GM23338 (cell line): Measurements from ENCODE around the gene PMVK. TPM values are rescaled to one million over a fixed set of nuclear protein-coding genes. Genes with fewer than 3 reads are reported as not detected.

Source experiments
- ATAC-seq: fragments of 200-7000 bp; cut with Tn5 transposase; 3 replicates; pipeline ENCODE4 v1.9.1; 2020
- DNase-seq: peaks from one replicate; pipeline ENCODE4 v3.0.0-alpha.2; 2015; ENCODE audit warnings: low spot score
- H2AFZ ChIP-seq: fragments of 200-600 bp; sonication (generic); 2 replicates; pipeline ENCODE4 v1.8.0; 2016; ENCODE audit warnings: antibody characterized with exemption, mild to moderate bottlenecking, moderate library complexity
- H3F3A ChIP-seq: fragments of 200-600 bp; sonication (generic); replicated peaks from 2 replicates; pipeline ENCODE4 v1.8.0; 2017; ENCODE audit warnings: antibody characterized with exemption, mixed run types, low read depth
- H3K27ac ChIP-seq: fragments of 200-600 bp; sonication (generic); 2 replicates; pipeline ENCODE4 v1.6.1; 2016; ENCODE audit warnings: low read depth
- H3K27me3 ChIP-seq: fragments of 200-600 bp; sonication (generic); 2 replicates; pipeline ENCODE4 v1.8.0; 2016; ENCODE audit warnings: mild to moderate bottlenecking, mixed run types, moderate library complexity; ENCODE audit not compliant: insufficient read depth
- H3K36me3 ChIP-seq: fragments of 200-600 bp; sonication (generic); 2 replicates; pipeline ENCODE4 v1.8.0; 2016; ENCODE audit warnings: mild to moderate bottlenecking; ENCODE audit not compliant: insufficient read depth
- H3K4me1 ChIP-seq: fragments of 200-600 bp; sonication (generic); 2 replicates; pipeline ENCODE4 v1.8.0; 2016; ENCODE audit warnings: mild to moderate bottlenecking, moderate library complexity; ENCODE audit not compliant: insufficient read depth
- H3K4me2 ChIP-seq: fragments of 200-600 bp; sonication (generic); 2 replicates; pipeline ENCODE4 v1.7.1; 2017; ENCODE audit warnings: mixed run types
- H3K4me3 ChIP-seq: fragments of 200-600 bp; sonication (generic); 2 replicates; pipeline ENCODE4 v1.6.1; 2016; ENCODE audit warnings: mixed run types
- H3K79me2 ChIP-seq: fragments of 200-600 bp; sonication (generic); replicated peaks from 2 replicates; pipeline ENCODE4 v1.8.0; 2017; ENCODE audit warnings: mild to moderate bottlenecking; ENCODE audit not compliant: insufficient read depth
- H3K9me2 ChIP-seq: fragments of 200-600 bp; sonication (generic); 2 replicates; pipeline ENCODE4 v1.8.0; 2017; ENCODE audit not compliant: insufficient read depth
- H4K20me1 ChIP-seq: fragments of 200-600 bp; sonication (generic); replicated peaks from 2 replicates; pipeline ENCODE4 v1.8.0; 2017; ENCODE audit warnings: mild to moderate bottlenecking; ENCODE audit not compliant: insufficient read depth
- H3K27ac Mint-ChIP-seq: 2 replicates; pipeline ENCODE4 v1.8.0; 2020; ENCODE audit warnings: inconsistent platforms, mild to moderate bottlenecking, moderate library complexity, mixed read lengths
- H3K27me3 Mint-ChIP-seq: 3 replicates; pipeline ENCODE4 v1.8.0; 2022; ENCODE audit warnings: low read depth, mild to moderate bottlenecking, moderate library complexity, mixed read lengths, inconsistent platforms; ENCODE audit not compliant: insufficient read depth, poor library complexity
- H3K36me3 Mint-ChIP-seq: 3 replicates; pipeline ENCODE4 v1.8.0; 2021; ENCODE audit warnings: low read depth, mild to moderate bottlenecking, inconsistent platforms, moderate library complexity, mixed read lengths
- H3K4me1 Mint-ChIP-seq: 3 replicates; pipeline ENCODE4 v1.8.0; 2020; ENCODE audit warnings: mild to moderate bottlenecking, inconsistent platforms, mixed read lengths
- H3K4me3 Mint-ChIP-seq: 3 replicates; pipeline ENCODE4 v1.8.0; 2021; ENCODE audit warnings: moderate library complexity, mild to moderate bottlenecking, inconsistent platforms, mixed read lengths
- H3K9me3 Mint-ChIP-seq: 3 replicates; pipeline ENCODE4 v1.8.0; 2020; ENCODE audit warnings: moderate library complexity, mild to moderate bottlenecking, inconsistent platforms, mixed read lengths
- CREB1 ChIP-seq: fragments of 250-450 bp; sonication (Bioruptor Pico); IDR thresholded peaks from 2 replicates; pipeline ENCODE4 v1.5.0; 2020; ENCODE audit warnings: low read depth, mild to moderate bottlenecking, moderate library complexity
- CTCF ChIP-seq, 2 experiments: fragments of 200-600 bp in 1 of 2; sonication (generic) in 1 of 2; conservative IDR thresholded peaks; 2 replicates each; pipeline versions ENCODE4 v1.5.1 to v1.6.1; 2016 to 2017; ENCODE audit warnings: antibody characterized with exemption in 2 of 2, low read depth in 2 of 2, mild to moderate bottlenecking in 2 of 2, moderate library complexity in 1 of 2
- ETS1 ChIP-seq: IDR thresholded peaks from 2 replicates; pipeline ENCODE4 v1.6.1; 2016; ENCODE audit warnings: antibody characterized with exemption
- EZH2 ChIP-seq: fragments of 200-600 bp; sonication (generic); IDR thresholded peaks from one replicate; pipeline ENCODE4 v1.8.0; 2017; ENCODE audit warnings: antibody characterized with exemption, mild to moderate bottlenecking, low read depth; ENCODE audit not compliant: unreplicated experiment
- EZH2phosphoT487 ChIP-seq: fragments of 200-600 bp; sonication (generic); IDR thresholded peaks from one replicate; pipeline ENCODE4 v1.8.1; 2018; ENCODE audit warnings: antibody characterized with exemption; ENCODE audit not compliant: unreplicated experiment
- JUNB ChIP-seq: IDR thresholded peaks from one replicate; pipeline ENCODE4 v1.6.1; 2016; ENCODE audit warnings: antibody characterized with exemption; ENCODE audit not compliant: unreplicated experiment
- NANOG ChIP-seq: IDR thresholded peaks from 2 replicates; pipeline ENCODE4 v1.6.1; 2016; ENCODE audit warnings: antibody characterized with exemption, borderline replicate concordance
- POLR2AphosphoS5 ChIP-seq: IDR thresholded peaks from 2 replicates; pipeline ENCODE4 v1.6.1; 2016; ENCODE audit warnings: antibody characterized with exemption, low read depth
- REST ChIP-seq: IDR thresholded peaks from one replicate; pipeline ENCODE4 v1.6.1; 2018; ENCODE audit warnings: antibody characterized with exemption; ENCODE audit not compliant: unreplicated experiment
- STAT1 ChIP-seq: IDR thresholded peaks from one replicate; pipeline ENCODE4 v1.6.1; 2016; ENCODE audit warnings: antibody characterized with exemption; ENCODE audit not compliant: unreplicated experiment
- ZNF114 ChIP-seq: fragments of 250-450 bp; sonication (Bioruptor Pico); IDR thresholded peaks from 2 replicates; pipeline ENCODE4 v1.5.0; 2020; ENCODE audit warnings: mild to moderate bottlenecking, moderate library complexity
- ZNF331 ChIP-seq: fragments of 250-450 bp; sonication (Bioruptor Pico); IDR thresholded peaks from 2 replicates; pipeline ENCODE4 v1.5.0; 2020; ENCODE audit warnings: low read depth, mild to moderate bottlenecking, moderate library complexity
- ZNF462 ChIP-seq: fragments of 250-450 bp; sonication (Bioruptor Pico); IDR thresholded peaks from 2 replicates; pipeline ENCODE4 v1.5.0; 2020; ENCODE audit warnings: mild to moderate bottlenecking, moderate library complexity
- polyA plus RNA-seq: library from polyadenylated mRNA; unstranded; fragments of >200 nt; fragmentation: Nextera tagmentation; extraction: Ambion mirVana; gene quantifications from 2 replicates; pipeline ENCODE4 v1.2.1, GENCODE V29; 2016
- total RNA-seq: library from RNA; depleted of rRNA; stranded (reverse); fragments of >200 nt; shearing (Covaris generic); gene quantifications from 2 replicates; pipeline ENCODE4 v1.2.3, GENCODE V29; 2014

The PMVK gene
- total and polyA plus RNA-seq, 2 experiments from 2014 or later: 8.1 to 25.0 TPM

GRCh38 chr1:154934358-154934948 is 2.1 kb downstream of the PMVK start:
- H3K27ac ChIP-seq: no peak overlapping the region
- H4K20me1 ChIP-seq: no peaks in the 10 kb centered on the region
- Mint-ChIP-seq H3K4me1 (peaks cover 11% of the 10 kb centered on the region), H3K27ac (no peak overlapping the region), H3K9me3 (peaks cover 3% of the 10 kb centered on the region; the same call in 1 of the 3 replicates), H3K4me3 (no peak overlapping the region; the same call in 2 of the 3 replicates), H3K36me3 (peaks cover 4% of the 10 kb centered on the region; the same call in 1 of the 3 replicates), H3K27me3 (peaks cover 20% of the 10 kb centered on the region)
- TF ChIP-seq REST (no peak), CTCF (conservative IDR thresholded peaks at IDR 0.05; ENCODE audit: low read depth in 2 of 2) (no peak), EZH2phosphoT487 (no peak), POLR2AphosphoS5 (no peak), CREB1 (no peak), ETS1 (no peak), ZNF462 (CRISPR knock-in tag) (no peak), ZNF331 (CRISPR knock-in tag) (no peak), ZNF114 (CRISPR knock-in tag) (no peak), NANOG (no peak), EZH2 (no peak), JUNB (no peak), STAT1 (no peak)
- H3K79me2 ChIP-seq: no peaks in the 10 kb centered on the region; the same call in 1 of the 2 replicates
- H3K4me1 ChIP-seq: peaks cover 13% of the 10 kb centered on the region
- H3K9me2 ChIP-seq: no peaks in the 10 kb centered on the region; the same call in 1 of the 2 replicates
- ATAC-seq (no peak), DNase-seq (no peak)
- no peaks in the 10 kb centered on the region for H3K36me3 ChIP-seq
- no peak overlapping the region for H2AFZ ChIP-seq
- no peak overlapping the region for H3K4me2 ChIP-seq
- no peaks in the 10 kb centered on the region; the same call in 1 of the 2 replicates for H3K27me3 ChIP-seq
- no peak overlapping the region for H3K4me3 ChIP-seq
- H3F3A ChIP-seq: peaks cover 10% of the 10 kb centered on the region
